HuH-7.5 (cell line): Measurements from ENCODE around the gene DACT1.

Experiments used
- DNase-seq: peaks from one replicate; pipeline ENCODE4 v3.0.0; 2011; ENCODE audit warnings: low spot score

DACT1 gene

GRCh38 chr14:58635091-58635830 lies 2.5 kb upstream of the DACT1 start:
- no peak for DNase-seq

GRCh38 chr14:58636129-58636528 lies 1.6 kb upstream of the DACT1 start:
- no peak for DNase-seq

DNA sequence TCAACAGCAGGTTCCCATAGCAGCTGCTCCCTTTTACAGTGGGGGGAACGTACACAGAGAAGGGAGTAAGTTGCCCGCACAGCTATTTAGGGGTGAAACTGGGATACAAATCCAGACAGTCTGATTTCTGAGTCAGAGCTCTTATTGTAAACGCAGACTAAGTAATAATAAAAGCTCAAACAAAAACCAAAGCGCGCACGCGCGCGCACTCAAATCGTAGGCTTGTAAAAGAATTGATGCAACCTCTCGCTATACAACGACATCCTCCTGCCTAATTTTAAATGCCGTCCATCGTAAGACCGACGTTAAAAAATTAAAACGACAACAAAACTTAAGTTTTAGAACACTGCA lies 747 bp upstream of the DACT1 start:
- DNase-seq, result no peak

GRCh38 chr14:58638231-58639197 lies 752 bp downstream of the DACT1 start:
- no peak for DNase-seq

GRCh38 chr14:58639198-58639565 lies 1.4 kb downstream of the DACT1 start:
- DNase-seq, result no peak

DNA sequence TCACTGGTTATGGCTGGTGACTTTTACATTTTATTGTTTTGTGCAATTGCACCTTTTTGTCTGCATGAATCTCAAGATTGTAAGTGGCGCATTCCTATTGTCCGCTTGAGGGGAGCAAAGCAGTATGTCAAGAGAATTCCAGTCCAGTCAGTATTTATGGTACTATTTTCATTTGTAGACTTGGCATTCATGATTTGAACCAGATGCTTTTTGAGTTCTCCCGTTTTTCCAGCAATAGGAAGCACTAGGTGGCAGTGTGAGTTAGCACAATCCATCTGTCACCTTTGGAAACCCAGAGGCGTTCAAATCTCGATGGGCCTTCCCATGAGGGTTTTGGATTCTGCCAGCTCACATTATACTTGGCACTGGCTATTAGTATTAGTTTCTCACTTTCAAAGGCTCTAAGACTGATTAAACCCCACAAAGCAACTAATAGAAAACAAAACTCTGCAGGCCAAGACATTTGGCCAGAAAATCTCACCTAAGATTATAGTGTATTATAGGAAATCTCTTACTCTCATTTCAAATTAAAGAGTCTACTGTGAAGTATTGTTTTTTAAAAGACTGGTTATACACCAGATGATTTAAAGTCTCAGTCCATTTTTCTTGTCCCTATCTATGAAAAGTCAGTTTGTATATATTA lies 2.2 kb downstream of the DACT1 start:
- DNase-seq, result peak; percentile 55

DNA sequence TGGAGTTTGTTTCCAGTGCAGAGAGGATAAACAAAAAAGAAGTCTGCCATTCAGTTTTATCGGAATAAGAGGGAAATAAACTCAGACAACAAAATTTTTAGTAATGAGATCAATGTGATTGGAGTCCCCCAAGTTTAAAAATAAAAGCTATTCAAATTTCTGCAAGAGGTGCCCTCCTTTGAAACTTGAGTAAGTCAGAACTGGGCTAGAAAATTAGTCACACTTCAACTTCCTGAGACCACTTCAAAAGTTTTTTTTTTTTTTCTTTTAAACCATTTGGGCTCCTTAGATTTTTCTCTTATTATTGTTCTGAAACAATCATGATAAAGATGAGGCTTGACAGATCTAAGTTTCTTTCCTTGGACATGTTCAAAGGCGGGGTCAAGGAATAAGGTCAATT lies 3.2 kb downstream of the DACT1 start:
- DNase-seq, result no peak

DNA sequence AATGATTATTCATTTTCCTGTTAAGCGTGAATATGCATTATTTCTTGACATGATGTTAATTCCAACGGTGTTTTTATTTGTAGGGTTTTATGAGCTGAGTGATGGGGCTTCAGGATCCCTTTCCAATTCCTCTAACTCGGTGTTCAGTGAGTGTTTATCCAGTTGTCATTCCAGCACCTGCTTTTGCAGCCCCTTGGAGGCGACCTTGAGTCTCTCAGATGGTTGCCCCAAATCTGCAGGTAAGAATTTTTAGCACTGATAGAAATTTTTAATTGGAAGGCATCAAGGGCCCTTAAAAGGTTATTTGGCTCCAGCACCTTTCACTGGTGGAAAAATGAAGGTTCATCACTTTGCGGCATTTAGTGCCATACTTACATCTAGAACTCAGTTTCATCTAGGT lies 3.7 kb downstream of the DACT1 start:
- DNase-seq, result no peak

DNA sequence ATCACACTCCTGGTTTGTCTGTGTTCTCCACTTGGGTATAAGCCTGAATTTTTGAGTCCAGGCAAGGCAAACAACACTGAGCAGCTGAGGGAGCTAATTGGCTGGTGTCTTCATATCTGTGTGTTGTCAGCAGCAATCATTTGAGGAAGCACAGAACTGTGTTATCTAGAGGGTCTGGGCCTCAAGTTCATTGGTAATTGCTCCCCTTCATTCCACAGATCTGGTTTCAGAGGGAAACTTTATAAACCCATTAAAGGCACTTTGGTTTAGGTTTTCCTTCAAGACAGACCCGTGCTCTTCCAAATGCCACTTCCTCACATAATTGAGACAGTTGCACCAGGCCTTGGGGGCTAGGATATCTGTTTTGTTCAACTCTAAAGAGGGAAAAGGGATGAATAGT lies 5.6 kb downstream of the DACT1 start:
- DNase-seq, result no peak

DNA sequence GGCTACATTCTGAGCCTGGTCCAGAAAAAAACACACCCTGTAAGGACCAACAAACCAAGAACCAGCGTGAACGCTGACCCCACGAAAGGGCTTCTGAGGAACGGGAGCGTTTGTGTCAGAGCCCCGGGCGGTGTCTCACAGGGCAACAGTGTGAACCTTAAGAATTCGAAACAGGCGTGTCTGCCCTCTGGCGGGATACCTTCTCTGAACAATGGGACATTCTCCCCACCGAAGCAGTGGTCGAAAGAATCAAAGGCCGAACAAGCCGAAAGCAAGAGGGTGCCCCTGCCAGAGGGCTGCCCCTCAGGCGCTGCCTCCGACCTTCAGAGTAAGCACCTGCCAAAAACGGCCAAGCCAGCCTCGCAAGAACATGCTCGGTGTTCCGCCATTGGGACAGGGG lies 7.9 kb downstream of the DACT1 start:
- no peak for DNase-seq

DNA sequence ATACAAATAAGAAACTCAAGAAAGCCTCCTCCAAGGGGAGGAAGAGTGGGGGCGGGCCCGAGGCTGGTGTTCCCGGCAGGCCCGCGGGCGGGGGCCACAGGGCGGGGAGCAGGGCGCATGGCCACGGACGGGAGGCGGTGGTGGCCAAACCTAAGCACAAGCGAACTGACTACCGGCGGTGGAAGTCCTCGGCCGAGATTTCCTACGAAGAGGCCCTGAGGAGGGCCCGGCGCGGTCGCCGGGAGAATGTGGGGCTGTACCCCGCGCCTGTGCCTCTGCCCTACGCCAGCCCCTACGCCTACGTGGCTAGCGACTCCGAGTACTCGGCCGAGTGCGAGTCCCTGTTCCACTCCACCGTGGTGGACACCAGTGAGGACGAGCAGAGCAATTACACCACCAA lies 8.7 kb downstream of the DACT1 start:
- DNase-seq, result no peak

GRCh38 chr14:58647777-58648176 lies 10.0 kb downstream of the DACT1 start:
- DNase-seq, result no peak

DNA sequence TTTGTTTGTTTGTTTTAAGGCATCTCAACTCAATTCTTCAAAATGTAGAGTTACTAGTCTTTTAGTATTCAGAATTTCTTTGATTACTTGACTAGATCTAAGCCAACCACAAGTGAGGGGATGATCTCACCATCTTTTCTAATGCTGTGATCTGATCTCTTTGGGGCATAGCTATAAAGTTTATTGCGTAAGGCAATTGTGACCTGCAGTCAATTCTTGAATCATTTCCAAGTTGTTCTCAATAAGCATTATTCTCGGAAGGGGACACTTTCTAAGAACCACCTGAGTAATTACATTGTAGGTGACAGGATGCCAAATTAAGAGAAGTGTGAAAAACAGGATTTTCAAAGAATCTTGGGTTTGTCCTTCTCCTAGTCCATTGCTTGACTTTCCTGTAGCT lies 13.1 kb downstream of the DACT1 start:
- DNase-seq, result no peak

GRCh38 chr14:58656671-58657411 lies 19.1 kb downstream of the DACT1 start:
- DNase-seq, result no peak

DNA sequence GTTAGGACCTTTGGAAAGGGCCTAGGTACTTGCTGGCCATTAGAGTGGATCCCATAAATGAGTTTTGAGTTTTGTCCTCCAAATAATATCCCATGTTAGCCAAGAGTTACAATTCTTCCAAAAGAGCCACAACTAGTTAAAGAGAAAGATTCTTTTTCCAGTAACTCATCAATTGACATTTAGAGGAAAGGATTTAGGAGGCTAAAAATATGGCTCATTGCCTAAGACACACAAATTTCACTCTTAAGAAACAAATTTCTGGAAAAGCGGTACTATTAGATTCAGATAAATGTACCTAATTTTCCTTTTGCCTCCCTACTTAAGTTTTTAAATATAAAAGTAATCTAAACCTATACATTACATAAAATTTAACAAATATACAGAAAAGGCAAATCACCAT lies 21.3 kb downstream of the DACT1 start:
- no peak for DNase-seq

DNA sequence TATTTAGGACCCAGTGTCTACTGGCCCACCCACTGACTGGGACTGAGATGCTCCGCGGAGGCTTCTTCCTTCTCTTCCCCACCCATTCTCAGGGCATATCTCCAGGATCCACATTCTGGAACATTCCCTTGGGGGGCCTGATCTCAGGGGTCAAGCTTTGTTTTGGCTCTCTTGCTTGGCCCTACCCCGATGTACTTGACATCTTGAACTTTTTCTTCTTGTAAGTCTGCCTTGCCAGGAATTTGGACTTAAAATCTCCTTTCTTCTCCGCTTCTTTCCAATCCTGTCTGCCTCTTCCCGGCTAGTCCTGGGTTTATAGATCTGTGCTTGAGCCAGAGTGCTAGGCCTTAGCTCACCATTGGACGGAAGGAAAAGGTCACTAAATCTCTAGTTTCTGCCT lies 22.1 kb downstream of the DACT1 start:
- DNase-seq, result no peak

- no peak for DNase-seq
Measured at GRCh38 chr14:58660407-58660806, 22.6 kb downstream of the DACT1 start.

GRCh38 chr14:58662018-58662417 lies 24.3 kb downstream of the DACT1 start:
- no peak for DNase-seq

- DNase-seq, result no peak
Measured at GRCh38 chr14:58662759-58663158, 25.0 kb downstream of the DACT1 start.

DNA sequence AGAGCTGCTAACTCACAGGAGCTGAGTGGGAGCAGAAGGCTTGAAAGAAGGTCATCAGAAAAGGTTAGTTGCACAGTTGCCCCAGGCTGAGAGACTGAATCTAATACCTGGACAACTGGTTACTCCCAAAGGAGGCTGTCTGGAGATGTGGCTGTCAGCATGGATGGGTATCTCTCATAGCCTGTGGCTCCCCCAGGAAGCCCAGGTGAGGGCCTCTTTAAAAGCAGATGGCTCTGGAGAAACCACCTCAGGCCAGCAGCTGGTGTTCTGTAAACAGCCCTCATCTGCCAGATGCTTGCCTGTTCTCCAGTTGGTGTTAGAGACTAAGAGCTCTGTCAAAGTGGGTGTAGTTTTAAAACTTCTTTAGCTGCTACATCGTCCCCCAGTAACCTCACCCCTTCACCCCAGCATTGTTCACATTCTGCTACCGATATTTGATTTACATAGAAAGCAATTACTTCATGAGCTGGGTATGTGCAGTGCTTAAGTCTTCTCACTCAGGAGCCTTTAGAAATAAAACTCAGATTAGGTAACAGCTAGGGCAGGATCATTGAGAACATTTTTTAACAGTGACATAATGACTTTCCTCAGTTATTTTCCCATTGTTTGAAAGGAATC lies 25.8 kb downstream of the DACT1 start:
- no peak for DNase-seq

DNA sequence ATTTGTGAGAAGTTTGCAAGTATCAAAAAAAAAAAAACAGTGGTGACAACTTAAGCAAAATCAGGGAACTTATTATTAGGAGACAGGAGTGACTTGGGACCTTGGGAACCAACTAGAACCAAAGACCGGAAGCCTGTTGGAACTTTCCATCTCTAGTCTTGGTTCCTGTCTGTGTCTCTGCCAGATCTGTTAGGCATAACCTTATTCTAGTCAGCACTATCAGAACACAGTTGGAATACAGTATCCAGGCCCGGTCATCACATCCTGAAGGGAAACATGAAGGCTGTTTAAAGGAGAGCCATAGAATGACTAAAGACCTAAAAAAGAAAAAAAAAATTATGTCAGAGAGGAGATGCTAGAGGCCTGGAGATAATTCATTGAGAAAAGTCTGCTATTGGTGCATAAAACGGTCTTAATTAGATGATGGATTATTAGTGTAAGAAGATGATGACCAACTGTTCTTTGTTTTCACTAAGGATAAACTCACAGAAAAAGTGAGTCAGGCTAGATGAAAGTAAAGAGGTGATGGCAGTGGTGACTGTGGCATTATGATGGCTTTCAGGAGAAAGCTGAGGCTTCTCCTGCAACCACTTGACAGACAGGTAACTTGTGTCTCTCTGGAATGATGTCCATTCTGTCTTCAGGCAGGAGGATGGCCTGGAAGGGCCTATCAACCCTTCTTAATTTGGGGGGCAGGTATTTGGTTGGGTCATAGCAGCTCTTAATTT lies 28.2 kb downstream of the DACT1 start:
- DNase-seq, result no peak
